ENCODE data around the gene EDIL3. TPM values are rescaled to one million over a fixed set of nuclear protein-coding genes. Genes with fewer than 3 reads are reported as not detected.
"Not testable (repeated sequence)": the region's sequence is repeated elsewhere in the genome, so short reads cannot be mapped to it uniquely, and the experiment has no call there.

Gene EDIL3
- total and polyA plus RNA-seq, 2 donors (not counting 1 experiment from before 2014, with no cell fraction given), result not detected

DNA sequence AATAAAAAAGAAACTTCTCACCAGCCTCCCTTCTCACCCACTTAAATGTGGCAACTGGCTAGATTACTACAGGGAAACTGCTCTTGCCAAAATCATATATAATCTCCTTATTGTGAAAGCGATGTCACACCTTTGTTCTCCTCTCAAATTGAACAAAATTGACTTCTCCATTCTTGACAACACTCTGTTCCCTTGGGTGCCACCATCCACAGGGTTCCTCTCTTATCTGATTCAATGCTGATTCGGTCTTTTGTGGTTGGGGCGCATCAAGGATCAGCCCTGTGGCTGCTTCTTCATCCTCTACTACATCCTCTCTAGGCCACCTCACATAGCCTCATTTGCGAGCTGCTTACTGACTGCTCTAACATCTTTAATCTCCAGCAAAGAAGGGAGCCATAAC, 86.1 kb downstream of the EDIL3 start:
- ATAC-seq (ENCODE audit: low read depth), result no peak
- no peak overlapping the region for H3K4me3 ChIP-seq (ENCODE audit: control extremely low read depth in 1 of 5, extremely low read depth in 1 of 5, insufficient read depth in 1 of 5, low read depth in 2 of 5, low read length in 4 of 5)
- no peak for TF ChIP-seq EZH2 (IDR thresholded peaks at IDR 0.05; ENCODE audit: borderline replicate concordance, insufficient read depth, low read depth, low read length, poor library complexity, severe bottlenecking)
- TF ChIP-seq, protein P1, sequence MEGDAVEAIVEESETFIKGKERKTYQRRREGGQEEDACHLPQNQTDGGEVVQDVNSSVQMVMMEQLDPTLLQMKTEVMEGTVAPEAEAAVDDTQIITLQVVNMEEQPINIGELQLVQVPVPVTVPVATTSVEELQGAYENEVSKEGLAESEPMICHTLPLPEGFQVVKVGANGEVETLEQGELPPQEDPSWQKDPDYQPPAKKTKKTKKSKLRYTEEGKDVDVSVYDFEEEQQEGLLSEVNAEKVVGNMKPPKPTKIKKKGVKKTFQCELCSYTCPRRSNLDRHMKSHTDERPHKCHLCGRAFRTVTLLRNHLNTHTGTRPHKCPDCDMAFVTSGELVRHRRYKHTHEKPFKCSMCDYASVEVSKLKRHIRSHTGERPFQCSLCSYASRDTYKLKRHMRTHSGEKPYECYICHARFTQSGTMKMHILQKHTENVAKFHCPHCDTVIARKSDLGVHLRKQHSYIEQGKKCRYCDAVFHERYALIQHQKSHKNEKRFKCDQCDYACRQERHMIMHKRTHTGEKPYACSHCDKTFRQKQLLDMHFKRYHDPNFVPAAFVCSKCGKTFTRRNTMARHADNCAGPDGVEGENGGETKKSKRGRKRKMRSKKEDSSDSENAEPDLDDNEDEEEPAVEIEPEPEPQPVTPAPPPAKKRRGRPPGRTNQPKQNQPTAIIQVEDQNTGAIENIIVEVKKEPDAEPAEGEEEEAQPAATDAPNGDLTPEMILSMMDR (IDR thresholded peaks at IDR 0.05), result no peak

GRCh38 chr5:84297641-84298040, 87.0 kb downstream of the EDIL3 start:
- DNase-seq; H3K4me3 ChIP-seq (ENCODE audit: control extremely low read depth in 1 of 5, extremely low read depth in 1 of 5, insufficient read depth in 1 of 5, low read depth in 2 of 5, low read length in 4 of 5); H3K27me3 Mint-ChIP-seq; ATAC-seq (ENCODE audit: low read depth); H3K4me1 Mint-ChIP-seq; intact Hi-C loops (cut with micrococcal nuclease); H3K9me3 ChIP-seq (ENCODE audit: control extremely low read depth in 1 of 3, control insufficient read depth in 2 of 3, insufficient read depth in 1 of 3, low read length in 2 of 3); H4K20me1 ChIP-seq (ENCODE audit: control insufficient read depth, insufficient read depth, low read length, poor library complexity, severe bottlenecking); H3K79me2 ChIP-seq (ENCODE audit: control insufficient read depth, insufficient read depth, low read length); CTCF ChIA-PET; H3K4me1 ChIP-seq (ENCODE audit: control insufficient read depth in 2 of 2, insufficient read depth in 2 of 2, low read length in 2 of 2); H3K27ac Mint-ChIP-seq; H3K9me3 Mint-ChIP-seq (ENCODE audit: insufficient read depth); H3K4me3 Mint-ChIP-seq; H3K36me3 ChIP-seq (replicated peaks in 1 of 2; ENCODE audit: control extremely low read depth in 1 of 2, control insufficient read depth in 1 of 2, extremely low read depth in 1 of 2, insufficient read depth in 2 of 2, low read length in 1 of 2); H3K4me2 ChIP-seq (replicated peaks; ENCODE audit: low read depth, low read length, poor library complexity, severe bottlenecking); H3K27ac ChIP-seq (ENCODE audit: low read length in 2 of 2); H3K27me3 ChIP-seq (replicated peaks in 1 of 4; ENCODE audit: control extremely low read depth in 1 of 4, control insufficient read depth in 3 of 4, insufficient read depth in 4 of 4, low read length in 3 of 4); POLR2A ChIA-PET; H3K9ac ChIP-seq (ENCODE audit: low read length); H2AFZ ChIP-seq (ENCODE audit: insufficient read depth, low read depth, low read length, poor library complexity, severe bottlenecking): not testable (repeated sequence)
- WGBS (ENCODE audit: insufficient coverage), result 53% methylated on average over 4 of the region's 4 CpGs

More for the DNA sequence above, 86.1 kb downstream of the EDIL3 start:
- no peaks in the 10 kb centered on the region for H3K9me3 ChIP-seq (ENCODE audit: control extremely low read depth in 1 of 3, control insufficient read depth in 2 of 3, insufficient read depth in 1 of 3, low read length in 2 of 3)
- H3K79me2 ChIP-seq (ENCODE audit: control insufficient read depth, insufficient read depth, low read length), result no peaks in the 10 kb centered on the region
- H3K4me1 ChIP-seq (ENCODE audit: control insufficient read depth in 2 of 2, insufficient read depth in 2 of 2, low read length in 2 of 2), result no peaks in the 10 kb centered on the region
- Mint-ChIP-seq H3K27ac (no peak overlapping the region), H3K4me1 (no peaks in the 10 kb centered on the region), H3K27me3 (no peaks in the 10 kb centered on the region), H3K9me3 (ENCODE audit: insufficient read depth) (no peaks in the 10 kb centered on the region), H3K4me3 (no peak overlapping the region)
- no peak overlapping the region for H3K4me2 ChIP-seq (replicated peaks; ENCODE audit: low read depth, low read length, poor library complexity, severe bottlenecking)
- H4K20me1 ChIP-seq (ENCODE audit: control insufficient read depth, insufficient read depth, low read length, poor library complexity, severe bottlenecking), result no peaks in the 10 kb centered on the region
- DNase-seq, result no peak
- intact Hi-C loops (cut with micrococcal nuclease), result no loop called here
- no peaks in the 10 kb centered on the region for H3K27me3 ChIP-seq (replicated peaks in 1 of 4; ENCODE audit: control extremely low read depth in 1 of 4, control insufficient read depth in 3 of 4, insufficient read depth in 4 of 4, low read length in 3 of 4)
- CTCF ChIA-PET, result no interaction called here
- H3K9ac ChIP-seq (ENCODE audit: low read length), result no peak overlapping the region
- WGBS (ENCODE audit: insufficient coverage), result 81% methylated on average over 3 of the region's 4 CpGs
- no peak overlapping the region for H2AFZ ChIP-seq (ENCODE audit: insufficient read depth, low read depth, low read length, poor library complexity, severe bottlenecking)
- H3K27ac ChIP-seq (ENCODE audit: low read length in 2 of 2), result no peak overlapping the region
- H3K36me3 ChIP-seq (replicated peaks in 1 of 2; ENCODE audit: control extremely low read depth in 1 of 2, control insufficient read depth in 1 of 2, extremely low read depth in 1 of 2, insufficient read depth in 2 of 2, low read length in 1 of 2), result no peaks in the 10 kb centered on the region
- POLR2A ChIA-PET, result no interaction called here

Measured in B cell (primary cell).